LNCAP (cell line): ENCODE data around the gene DCDC1.

Source experiments
- TF ChIP-seq, protein P1 (sequence below): fragments of 450-650 bp; IDR thresholded peaks from 2 replicates; pipeline ENCODE4 v1.5.1; 2017; ENCODE audit warnings: mild to moderate bottlenecking

Gene DCDC1

DNA sequence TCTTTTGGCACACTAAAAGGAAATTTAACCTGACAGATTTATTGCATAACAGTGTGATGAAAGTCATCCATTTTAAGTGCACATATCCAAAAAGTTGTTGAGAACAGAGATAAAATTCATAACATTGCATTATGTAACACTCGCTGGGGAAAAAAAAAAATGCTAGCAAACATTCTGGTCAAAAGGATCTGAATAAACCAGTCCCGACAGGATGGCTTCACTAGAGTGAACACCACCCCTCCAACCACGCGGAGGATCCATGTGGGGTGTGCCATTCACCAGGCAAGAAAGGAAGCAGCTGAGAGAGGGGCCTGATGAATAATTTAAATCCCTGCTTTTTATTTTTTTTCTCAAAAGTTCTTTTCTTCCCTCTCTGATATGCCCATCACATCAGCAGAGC lies 258.7 kb downstream of the DCDC1 start:
- TF ChIP-seq, protein P1, sequence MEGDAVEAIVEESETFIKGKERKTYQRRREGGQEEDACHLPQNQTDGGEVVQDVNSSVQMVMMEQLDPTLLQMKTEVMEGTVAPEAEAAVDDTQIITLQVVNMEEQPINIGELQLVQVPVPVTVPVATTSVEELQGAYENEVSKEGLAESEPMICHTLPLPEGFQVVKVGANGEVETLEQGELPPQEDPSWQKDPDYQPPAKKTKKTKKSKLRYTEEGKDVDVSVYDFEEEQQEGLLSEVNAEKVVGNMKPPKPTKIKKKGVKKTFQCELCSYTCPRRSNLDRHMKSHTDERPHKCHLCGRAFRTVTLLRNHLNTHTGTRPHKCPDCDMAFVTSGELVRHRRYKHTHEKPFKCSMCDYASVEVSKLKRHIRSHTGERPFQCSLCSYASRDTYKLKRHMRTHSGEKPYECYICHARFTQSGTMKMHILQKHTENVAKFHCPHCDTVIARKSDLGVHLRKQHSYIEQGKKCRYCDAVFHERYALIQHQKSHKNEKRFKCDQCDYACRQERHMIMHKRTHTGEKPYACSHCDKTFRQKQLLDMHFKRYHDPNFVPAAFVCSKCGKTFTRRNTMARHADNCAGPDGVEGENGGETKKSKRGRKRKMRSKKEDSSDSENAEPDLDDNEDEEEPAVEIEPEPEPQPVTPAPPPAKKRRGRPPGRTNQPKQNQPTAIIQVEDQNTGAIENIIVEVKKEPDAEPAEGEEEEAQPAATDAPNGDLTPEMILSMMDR, result no peak

DNA sequence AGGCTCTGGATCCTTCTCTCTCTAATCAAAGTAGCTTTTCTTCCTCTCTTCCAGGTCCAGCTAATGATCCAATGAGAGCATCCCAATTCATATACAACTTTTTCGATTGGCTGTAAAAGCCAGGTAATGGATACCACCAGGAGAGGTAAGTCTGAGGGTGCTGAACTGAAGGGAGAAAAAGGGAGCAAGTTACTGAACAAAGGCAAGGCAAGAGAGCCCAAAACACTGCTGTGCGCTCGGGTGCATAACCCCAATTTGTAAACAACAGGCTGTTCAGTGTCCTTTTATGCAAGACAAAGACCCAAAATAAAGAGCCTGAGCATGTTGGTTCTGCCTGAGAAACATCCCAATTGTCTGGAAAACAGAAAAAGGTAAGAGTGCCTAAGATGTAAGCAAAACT lies 260.1 kb downstream of the DCDC1 start:
- TF ChIP-seq, protein P1, result no peak

DNA sequence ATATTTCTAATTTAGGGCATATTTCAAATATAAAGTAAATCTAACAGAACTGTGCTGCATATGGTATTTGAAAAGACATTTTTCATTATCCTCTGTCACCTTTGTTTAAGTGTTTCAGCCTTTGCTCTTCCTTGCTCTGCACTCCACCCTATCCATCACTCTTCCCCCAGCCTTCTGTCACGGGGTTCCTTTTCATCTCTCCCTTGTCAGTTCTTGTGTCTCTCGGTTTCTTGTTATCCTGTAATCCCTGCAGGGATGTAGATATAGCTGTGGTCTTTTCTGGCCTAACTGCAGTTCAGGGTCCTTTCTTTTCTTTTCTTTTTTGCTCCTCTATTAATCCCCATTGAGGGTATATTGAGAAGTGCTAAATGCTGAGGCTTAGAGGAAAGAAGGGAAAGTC lies 261.9 kb downstream of the DCDC1 start:
- TF ChIP-seq, protein P1, result no peak

DNA sequence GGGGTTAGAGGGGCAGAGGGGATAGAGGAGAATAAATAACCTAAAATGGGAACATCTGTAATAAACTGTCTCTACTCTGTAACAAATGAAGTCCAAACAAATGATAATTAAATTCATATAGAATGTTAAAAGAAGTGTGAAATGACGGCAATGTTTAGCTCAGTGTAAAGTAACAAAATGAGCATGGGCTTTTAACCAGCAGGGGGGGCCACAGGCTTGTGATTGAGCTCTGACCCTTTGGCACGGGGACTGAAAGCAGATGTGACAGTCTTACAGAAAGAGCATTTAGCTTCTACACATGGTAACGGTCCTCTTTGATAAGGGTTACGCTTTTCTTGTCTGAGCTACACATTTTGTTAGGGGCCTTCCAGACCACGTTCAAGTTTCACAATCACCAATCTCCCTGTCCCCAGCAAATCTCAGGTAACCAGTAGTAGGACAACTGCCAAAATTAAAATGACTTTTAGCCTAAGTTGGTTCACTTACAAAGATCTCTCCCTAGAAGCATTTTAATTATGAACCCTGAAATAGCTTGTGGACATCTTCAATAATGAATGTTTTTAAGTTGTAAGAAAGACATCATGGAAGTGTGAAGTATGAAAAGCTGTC lies 262.5 kb downstream of the DCDC1 start:
- TF ChIP-seq, protein P1, result peak; percentile 83

DNA sequence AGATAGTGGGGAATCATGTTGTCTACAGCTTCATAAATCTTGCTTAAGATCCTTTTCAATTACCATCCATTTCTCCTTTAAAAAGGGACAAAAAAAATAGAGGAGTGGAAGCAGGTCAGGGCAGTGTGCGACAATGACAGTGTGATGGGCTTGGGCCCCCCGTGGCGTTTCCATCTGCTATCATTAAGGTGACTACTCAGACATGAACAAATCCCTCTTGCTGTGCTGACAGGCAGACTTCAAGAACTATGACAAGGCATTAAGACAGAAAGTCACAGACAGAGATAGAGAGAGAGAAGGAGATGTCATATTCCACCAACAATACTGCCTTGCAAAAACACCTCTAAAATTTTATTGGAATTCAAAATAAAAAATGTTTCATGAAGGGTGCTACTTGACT lies 263.2 kb downstream of the DCDC1 start:
- TF ChIP-seq, protein P1, result no peak

DNA sequence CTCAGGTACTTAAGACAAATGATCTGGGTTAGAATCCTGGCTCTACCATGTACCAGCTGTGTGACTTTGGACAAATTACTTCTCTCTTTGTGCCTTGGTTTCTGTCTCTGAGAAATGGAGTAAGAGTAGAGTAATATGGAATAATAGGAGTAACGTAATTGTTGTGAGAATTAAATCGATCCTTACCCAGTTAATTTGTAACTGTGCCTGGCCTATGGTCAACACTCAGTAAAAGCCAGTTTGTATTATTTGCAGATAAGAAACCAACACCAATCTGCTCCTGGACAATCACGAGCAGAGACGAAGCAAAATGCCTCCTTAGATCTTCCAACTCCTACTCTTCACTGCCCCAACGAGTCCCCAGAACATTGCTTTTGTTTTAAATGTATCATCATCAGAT lies 266.7 kb downstream of the DCDC1 start:
- TF ChIP-seq, protein P1, result no peak

DNA sequence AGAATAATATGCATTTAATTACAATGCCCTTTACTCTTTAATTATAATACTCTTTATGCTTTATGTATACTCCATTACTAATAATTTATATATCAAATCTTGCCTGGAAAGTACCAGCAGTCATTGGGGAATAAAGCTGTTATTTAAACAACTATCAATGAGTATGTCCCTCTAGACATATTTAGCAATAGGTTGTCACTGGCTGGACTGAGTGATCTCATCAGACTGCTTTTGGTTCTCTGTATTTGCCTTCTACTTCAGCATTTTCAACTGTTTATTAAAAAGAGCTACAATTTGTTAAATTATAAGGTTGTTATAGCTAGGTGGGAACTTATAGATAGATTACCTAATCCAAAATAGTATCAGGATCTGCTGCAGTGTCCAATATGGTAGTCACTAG lies 267.2 kb downstream of the DCDC1 start:
- TF ChIP-seq, protein P1, result no peak

DNA sequence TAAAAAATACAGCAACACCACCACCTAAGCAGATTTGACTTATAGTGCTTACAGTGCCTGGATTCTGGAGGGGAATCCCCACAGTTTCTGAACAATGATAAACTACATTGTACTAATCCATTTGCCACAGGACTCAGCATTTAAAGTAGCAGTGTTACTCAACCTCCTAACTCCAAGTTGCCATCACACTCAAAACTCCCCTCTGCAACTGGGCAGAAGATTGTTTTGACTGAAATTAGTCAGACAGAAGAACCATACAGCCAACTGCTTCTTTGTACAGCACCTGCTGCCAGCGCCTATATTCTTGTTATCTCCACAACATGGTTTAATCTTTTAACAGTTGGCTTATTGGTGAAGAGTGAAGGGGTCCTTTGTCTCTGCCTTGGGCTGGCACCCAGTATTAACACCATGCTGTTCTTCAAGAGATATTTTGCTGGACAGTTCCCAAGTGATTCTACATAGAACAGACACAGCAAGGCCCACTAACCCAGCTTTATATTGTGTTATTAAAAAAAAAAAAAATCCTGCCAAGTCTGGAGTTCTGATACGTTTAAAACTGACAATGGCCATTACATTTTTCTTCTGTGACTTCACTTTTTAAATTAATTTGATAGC lies 273.2 kb downstream of the DCDC1 start:
- TF ChIP-seq, protein P1, result no peak
